Jurkat, Clone E6-1 (cell line): Measurements from ENCODE around the gene PRG2.

Experiments
- DNase-seq: peaks from one replicate; pipeline ENCODE4 v3.0.0-alpha.2; 2011; ENCODE audit warnings: low read depth, low spot score
- H3K4me3 ChIP-seq: 2 replicates; pipeline ENCODE4 v1.5.1; 2011; ENCODE audit warnings: mild to moderate bottlenecking, low read length, control low read depth, moderate library complexity

Gene PRG2

GRCh38 chr11:57402188-57403002, 11.9 kb upstream of the PRG2 start:
- H3K4me3 ChIP-seq, result no peak overlapping the region
- no peak for DNase-seq

GRCh38 chr11:57399972-57400578, 9.6 kb upstream of the PRG2 start:
- H3K4me3 ChIP-seq, result no peak overlapping the region
- DNase-seq, result no peak

DNA sequence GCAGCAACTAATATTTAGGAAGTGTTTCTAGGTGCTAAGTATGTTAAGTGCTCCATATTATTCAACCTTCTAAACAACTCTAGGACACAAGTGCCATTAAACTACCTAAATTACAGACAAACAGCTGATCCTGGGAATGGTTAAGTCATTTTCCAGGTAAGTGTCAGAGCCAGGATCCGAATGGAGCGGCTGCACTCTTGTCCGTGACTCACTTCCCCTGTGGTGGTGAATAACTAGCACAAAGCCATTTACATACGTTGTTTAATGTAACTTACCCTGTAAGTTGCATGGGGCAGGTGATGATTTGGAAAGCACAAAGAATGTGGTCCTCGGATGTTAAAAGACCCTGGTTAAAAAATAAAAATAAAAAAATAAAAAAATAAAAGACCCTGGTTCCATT, 8.8 kb upstream of the PRG2 start:
- H3K4me3 ChIP-seq, result no peak overlapping the region
- no peak for DNase-seq

DNA sequence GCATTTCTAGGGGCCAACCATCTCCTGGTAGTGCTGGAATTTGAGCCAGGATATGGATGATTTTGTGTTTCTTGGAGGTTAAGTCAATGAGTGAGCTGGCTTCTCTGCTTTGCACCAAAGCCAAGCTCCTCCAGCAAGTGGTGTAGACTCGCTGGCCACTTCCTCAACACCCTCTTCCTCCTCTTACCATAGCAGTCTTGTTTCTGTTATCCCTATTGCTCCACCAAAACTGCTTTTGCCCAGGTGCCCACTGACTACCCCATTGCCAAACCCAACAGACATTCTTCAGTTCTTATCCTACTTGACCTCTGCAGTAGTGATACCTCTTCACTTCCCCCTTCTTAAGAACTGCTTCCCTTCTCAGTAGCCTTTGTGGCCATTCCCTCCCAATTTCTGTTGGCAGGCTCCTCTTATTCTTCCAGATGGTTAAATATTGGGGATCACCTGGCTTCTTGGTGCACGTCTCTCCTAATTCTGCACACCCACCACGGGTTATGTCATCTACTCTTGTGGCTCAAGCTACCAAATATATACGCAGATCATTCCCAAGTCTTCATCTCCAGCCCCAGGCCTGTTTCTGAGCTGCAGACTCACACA, 7.0 kb upstream of the PRG2 start:
- DNase-seq, result no peak

DNA sequence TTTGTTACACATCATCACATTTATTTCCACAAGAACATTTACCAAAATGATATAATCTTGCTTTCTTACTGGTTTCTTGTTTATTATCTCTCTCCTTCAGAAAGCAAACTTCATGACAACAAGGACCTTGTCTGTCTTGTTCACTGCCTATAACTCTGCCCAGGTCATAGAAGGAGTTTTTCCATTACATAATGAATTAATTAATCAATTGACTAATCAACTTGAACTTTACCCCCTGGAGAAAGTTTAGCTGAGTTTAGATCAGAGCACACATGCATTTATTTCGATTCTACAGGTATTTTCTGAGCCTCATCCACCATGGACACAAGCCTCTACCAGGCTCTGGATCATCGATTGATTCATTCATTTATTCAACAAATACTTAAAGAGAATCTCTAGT, 6.3 kb upstream of the PRG2 start:
- no peak overlapping the region for H3K4me3 ChIP-seq
- no peak for DNase-seq

More for the DNA sequence above, 7.0 kb upstream of the PRG2 start:
- H3K4me3 ChIP-seq, result no peak overlapping the region

- no peak for DNase-seq
- H3K4me3 ChIP-seq, result no peak overlapping the region
Observed at GRCh38 chr11:57395905-57396623, 5.6 kb upstream of the PRG2 start.

DNA sequence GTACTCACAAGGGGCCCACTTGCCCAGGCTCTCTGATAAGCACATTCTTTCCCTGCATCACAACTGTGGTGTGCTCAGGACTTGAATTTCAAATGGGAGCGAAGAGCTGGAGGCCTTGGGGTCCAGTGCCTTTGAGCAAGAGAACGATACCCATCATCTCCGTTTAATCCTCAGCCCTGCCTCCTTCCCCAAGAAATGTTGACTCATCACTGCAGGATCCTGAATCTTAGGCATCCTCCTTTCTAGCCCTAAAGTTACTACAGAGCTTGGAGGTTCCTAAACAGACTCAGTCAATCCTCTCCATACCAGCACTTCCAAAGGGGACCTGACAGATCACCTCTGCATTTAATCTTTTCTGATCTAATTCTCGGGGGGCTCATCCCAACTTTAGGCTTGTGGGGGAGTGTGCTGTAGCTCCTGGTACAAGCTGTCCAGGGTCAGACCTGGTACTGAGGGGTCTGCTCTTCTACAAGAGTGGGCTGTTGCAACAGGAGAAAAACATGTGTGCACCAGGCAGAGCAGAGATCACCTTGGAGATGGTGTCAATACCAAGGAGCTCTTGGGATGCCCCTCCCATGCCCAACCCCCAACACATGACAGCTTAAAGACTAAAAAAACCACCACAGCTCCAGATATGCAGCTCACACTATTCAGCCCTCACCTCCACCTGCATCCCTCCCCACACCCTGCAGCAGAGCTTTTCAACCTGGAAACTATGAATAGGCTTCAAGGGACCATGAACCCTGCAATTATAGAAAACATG, 3.9 kb upstream of the PRG2 start:
- no peak for DNase-seq
- no peak overlapping the region for H3K4me3 ChIP-seq

DNA sequence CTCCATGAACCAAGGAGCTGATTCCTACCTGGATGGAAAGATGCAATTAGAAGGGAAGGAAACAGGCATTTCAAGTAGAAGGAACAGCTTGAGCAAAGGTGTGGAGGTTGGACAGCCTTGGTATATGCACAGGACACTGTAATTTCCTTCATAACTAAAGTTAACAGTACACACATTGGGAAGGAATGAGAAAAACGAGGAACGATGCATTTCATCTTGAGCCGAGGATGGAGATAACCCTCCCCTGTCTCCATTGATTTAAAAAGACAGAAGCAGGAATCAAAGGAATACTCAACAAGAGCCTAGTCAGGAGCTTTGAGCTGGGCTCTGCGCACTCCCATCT, 2.3 kb upstream of the PRG2 start:
- DNase-seq, result no peak

GRCh38 chr11:57392066-57392762, 1.8 kb upstream of the PRG2 start:
- DNase-seq, result no peak
- no peak overlapping the region for H3K4me3 ChIP-seq

More for the DNA sequence above, 2.3 kb upstream of the PRG2 start:
- H3K4me3 ChIP-seq, result no peak overlapping the region

DNA sequence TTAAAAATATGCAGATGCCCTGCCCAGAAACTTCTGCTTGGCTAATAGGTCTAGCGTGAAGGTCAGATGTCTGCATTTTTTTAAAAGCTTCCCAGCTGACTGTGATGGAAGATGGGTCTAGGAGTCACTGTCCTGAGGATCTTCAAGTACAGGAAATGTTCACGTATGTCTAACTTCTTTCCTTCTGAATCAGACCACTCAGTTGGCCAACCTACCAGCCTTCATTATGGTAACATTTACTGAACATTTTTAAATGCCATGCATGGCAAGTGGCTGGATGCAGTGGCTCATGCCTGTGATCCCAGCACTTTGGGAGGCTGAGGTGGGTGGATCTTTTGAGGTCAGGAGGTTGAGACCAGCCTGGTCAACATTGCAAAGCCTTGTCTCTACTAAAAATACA, 1.1 kb upstream of the PRG2 start:
- no peak overlapping the region for H3K4me3 ChIP-seq
- no peak for DNase-seq

DNA sequence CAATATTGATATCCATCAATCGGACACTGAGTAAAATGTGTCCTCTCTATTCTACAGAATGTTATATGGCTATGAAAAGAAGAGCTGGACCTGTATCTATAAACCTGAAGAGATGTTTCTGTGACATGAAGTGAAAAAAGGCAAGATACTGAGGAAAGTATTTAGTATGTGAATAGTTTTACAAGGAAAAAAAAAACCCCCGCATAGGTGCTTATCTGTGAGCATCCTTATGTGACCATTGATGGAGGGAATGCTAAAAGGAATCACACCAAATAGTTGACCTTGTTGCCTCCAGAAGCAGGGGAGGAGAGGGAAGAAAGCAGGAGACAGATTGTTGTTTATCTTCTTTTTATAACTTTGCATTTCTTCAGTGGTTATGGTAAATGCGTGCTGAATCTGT, 661 bp upstream of the PRG2 start:
- DNase-seq, result no peak
- no peak overlapping the region for H3K4me3 ChIP-seq

- H3K4me3 ChIP-seq, result no peak overlapping the region
- DNase-seq, result no peak
Observed at GRCh38 chr11:57387289-57388030, 3.0 kb downstream of the PRG2 start.

- H3K4me3 ChIP-seq, result no peak overlapping the region
- no peak for DNase-seq
Observed at GRCh38 chr11:57386178-57386940, 4.1 kb downstream of the PRG2 start.

GRCh38 chr11:57380975-57381374, 9.5 kb downstream of the PRG2 start, which contains the start of gene PRG3:
Gene PRG3, minus strand, starts transcription at chr11:57381150. Its CDS starts 442 bp downstream, at chr11:57380708.
- H3K4me3 ChIP-seq, result no peak within 1 kb of the TSS
- no peak for DNase-seq

DNA sequence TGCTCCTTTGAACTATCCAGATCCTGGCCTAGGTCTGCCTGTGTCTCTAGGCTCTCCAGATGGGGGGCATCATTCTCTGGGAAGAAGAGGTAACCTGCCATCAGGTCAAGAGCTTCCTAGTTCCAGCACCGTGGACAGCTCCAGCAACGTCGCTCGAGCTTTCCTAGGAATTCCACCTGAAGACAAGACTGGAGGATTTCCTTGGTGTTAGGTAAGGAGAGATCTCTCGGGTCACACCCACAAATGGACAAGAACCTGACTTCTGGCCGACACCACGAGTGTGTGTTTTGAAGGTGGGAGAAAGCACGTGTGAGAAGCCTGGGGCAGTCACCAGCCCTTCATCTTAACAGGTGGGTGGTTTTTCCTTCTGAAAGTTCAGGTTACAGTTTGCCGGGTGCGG, 10.7 kb downstream of the PRG2 start:
- DNase-seq, result no peak
- no peak overlapping the region for H3K4me3 ChIP-seq

- DNase-seq, result no peak
- no peak overlapping the region for H3K4me3 ChIP-seq
Observed at GRCh38 chr11:57378186-57378585, 12.3 kb downstream of the PRG2 start.

GRCh38 chr11:57377107-57377506, 13.3 kb downstream of the PRG2 start:
- no peak for DNase-seq
- H3K4me3 ChIP-seq, result no peak overlapping the region
